ENCODE results near the gene ZNF362. TPM values are rescaled to one million over a fixed set of nuclear protein-coding genes. Genes with fewer than 3 reads are reported as not detected.
A peak's percentile ranks its signal among the peaks of the same experiment; 100 is the strongest.

ZNF362 gene
- total and polyA plus RNA-seq, 7 donors: 6.5 to 20.9 (median 15.2) TPM

DNA sequence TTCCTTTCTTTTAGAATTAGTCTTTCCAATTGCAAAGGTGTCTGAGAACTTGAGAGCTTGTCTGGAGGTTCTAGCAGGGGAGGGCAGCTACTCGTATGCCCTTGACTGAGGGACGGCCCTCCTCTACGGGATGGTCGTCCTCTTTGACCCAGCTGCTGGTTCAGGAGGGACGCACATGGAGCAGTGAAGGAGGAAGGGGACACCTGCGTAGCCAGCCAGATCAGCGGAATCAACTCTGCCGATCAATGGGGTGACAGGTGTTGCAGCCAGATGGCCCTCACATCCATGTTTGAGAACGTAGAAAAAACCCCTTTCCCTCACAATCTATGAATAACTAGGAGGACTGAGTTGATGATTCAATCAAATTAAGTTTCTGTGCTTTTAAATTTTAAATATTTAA, 80.3 kb downstream of the ZNF362 start:
- Histone ChIP-seq H3K4me1 (peaks cover 100% of the 10 kb centered on the region), H3K4me3 (no peak overlapping the region), H3K36me3 (ENCODE audit: insufficient read depth in 1 of 2, low read depth in 1 of 2) (peaks cover 11 to 37% of the 10 kb centered on the region in 2 donors), H3K27ac (peak overlapping the region; percentile 98), H3K9me3 (no peaks in the 10 kb centered on the region), H3K27me3 (ENCODE audit: insufficient read depth in 3 of 3, low read length in 2 of 3) (no peaks in the 10 kb centered on the region)
- no peak for DNase-seq
- 46 to 48% (median 48%) methylated on average over 9 of the region's 9 CpGs for WGBS, 3 donors
- TF ChIP-seq, protein P1, sequence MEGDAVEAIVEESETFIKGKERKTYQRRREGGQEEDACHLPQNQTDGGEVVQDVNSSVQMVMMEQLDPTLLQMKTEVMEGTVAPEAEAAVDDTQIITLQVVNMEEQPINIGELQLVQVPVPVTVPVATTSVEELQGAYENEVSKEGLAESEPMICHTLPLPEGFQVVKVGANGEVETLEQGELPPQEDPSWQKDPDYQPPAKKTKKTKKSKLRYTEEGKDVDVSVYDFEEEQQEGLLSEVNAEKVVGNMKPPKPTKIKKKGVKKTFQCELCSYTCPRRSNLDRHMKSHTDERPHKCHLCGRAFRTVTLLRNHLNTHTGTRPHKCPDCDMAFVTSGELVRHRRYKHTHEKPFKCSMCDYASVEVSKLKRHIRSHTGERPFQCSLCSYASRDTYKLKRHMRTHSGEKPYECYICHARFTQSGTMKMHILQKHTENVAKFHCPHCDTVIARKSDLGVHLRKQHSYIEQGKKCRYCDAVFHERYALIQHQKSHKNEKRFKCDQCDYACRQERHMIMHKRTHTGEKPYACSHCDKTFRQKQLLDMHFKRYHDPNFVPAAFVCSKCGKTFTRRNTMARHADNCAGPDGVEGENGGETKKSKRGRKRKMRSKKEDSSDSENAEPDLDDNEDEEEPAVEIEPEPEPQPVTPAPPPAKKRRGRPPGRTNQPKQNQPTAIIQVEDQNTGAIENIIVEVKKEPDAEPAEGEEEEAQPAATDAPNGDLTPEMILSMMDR (IDR thresholded peaks at IDR 0.05): no peak
- intact Hi-C loops (cut with DNase I): no loop called here
- no peak for ATAC-seq

DNA sequence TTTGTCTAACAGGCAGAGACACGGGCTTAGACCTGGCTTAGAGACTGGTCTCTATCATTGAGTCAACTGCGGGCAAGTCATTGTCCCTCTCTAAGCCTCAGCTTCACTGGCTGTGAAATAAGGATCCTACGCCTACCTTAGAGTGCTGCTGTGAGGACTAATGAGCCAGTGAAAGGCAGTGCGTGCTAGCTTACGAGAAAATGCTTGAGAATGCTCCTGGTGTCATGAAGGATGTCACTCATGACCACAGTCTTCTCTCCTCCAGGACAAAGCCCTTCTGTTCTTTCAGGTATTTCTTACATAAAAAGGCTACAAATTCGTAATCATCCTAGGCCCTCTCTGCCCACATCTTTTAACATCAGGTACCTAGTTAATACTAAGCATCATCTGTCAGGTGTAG, 81.1 kb downstream of the ZNF362 start:
- TF ChIP-seq, protein P1 (IDR thresholded peaks at IDR 0.05): no peak
- Histone ChIP-seq H3K4me1 (peaks cover 100% of the 10 kb centered on the region), H3K4me3 (peak overlapping the region; percentile 55)

DNA sequence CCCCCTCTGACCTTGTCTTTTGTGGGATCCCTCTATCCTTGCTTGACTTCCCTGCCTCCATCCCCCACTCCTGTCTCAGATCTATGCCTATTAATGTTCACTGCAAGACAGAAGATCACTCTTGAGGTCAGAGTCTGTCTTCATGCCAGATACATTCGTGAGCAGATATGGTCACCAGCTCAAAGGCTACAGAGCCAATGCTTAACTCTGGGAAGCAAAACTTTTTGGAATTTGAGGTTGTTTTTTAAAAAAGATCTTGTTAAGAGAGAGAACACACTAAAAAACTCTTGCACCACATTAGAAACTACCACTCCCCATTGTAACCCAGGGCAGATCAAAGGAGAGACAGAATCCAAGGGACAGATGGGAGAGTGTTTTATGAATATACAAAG, 81.8 kb downstream of the ZNF362 start:
- intact Hi-C loops (cut with DNase I): no loop called here
- H3K4me3 ChIP-seq: peak overlapping the region; percentile 55

More for the DNA sequence above, 81.1 kb downstream of the ZNF362 start:
- Histone ChIP-seq H3K27ac (peak overlapping the region; percentile 98), H3K9me3 (no peaks in the 10 kb centered on the region), H3K27me3 (ENCODE audit: insufficient read depth in 3 of 3, low read length in 2 of 3) (no peaks in the 10 kb centered on the region), H3K36me3 (ENCODE audit: insufficient read depth in 1 of 2, low read depth in 1 of 2) (peaks cover 8 to 33% of the 10 kb centered on the region in 2 donors)
- 75 to 92% (median 91%) methylated on average over 6 of the region's 6 CpGs for WGBS, 3 donors
- intact Hi-C loops (cut with DNase I): no loop called here
- DNase-seq (no peak), ATAC-seq (no peak)

DNA sequence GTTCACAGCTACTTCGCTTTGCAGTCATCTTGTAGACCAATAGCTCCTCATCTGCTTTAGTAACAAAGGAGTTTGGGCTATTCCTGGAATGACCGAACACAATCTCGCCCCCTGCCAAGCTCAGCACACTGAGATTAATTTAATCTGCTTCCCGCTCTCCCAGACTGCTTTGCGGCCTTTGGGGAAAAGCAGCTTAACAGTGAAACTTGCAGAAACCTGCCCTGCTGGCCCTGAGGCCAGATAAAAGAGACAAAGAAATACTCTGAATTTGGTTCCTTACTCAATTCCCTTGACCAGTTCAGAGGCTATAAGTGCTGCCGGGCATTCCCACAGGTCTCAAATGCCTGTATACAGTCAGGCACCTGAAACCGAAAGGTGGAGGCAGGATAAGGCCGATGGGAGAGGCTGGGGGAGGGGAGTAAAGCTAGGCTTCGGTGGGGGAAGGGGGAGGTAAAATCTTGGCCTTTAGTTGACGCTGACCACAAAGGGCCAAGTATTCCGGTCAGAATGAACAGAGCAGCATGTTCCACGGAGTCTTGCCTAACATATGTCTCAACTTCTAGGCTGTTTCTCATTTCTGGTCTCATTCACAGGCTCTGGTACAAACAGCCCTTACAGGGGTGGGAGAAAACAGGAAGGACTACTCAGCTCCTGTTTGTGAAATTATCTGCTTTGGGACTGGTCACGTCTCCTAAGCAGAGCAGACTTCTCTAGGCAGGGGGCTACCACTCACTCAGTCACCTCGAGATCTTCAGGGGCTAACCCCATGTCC, 82.3 kb downstream of the ZNF362 start:
- TF ChIP-seq, protein P1 (IDR thresholded peaks at IDR 0.05): no peak
- WGBS, 3 donors: 18 to 23% (median 20%) methylated on average over 14 of the region's 14 CpGs
- DNase-seq (peak; percentile 63 to 76), ATAC-seq (peak; percentile 56 to 68 (median 66))
- no peaks in the 10 kb centered on the region for H3K27me3 ChIP-seq (ENCODE audit: insufficient read depth in 3 of 3, low read length in 2 of 3)
- intact Hi-C loops (cut with DNase I): no loop called here
- H3K36me3 ChIP-seq (ENCODE audit: insufficient read depth in 1 of 2, low read depth in 1 of 2): peaks cover 5 to 26% of the 10 kb centered on the region in 2 donors
- no peaks in the 10 kb centered on the region for H3K9me3 ChIP-seq
- H3K27ac ChIP-seq: peak overlapping the region; percentile 98
- peaks cover 100% of the 10 kb centered on the region for H3K4me1 ChIP-seq
- peak overlapping the region; percentile 55 for H3K4me3 ChIP-seq

More for the DNA sequence above, 81.8 kb downstream of the ZNF362 start:
- DNase-seq (no peak), ATAC-seq (peak; percentile 18 to 51 (median 38))
- H3K27ac ChIP-seq: peak overlapping the region; percentile 98
- H3K36me3 ChIP-seq (ENCODE audit: insufficient read depth in 1 of 2, low read depth in 1 of 2): peaks cover 4 to 29% of the 10 kb centered on the region in 2 donors
- TF ChIP-seq, protein P1 (IDR thresholded peaks at IDR 0.05): no peak
- H3K9me3 ChIP-seq: no peaks in the 10 kb centered on the region
- H3K4me1 ChIP-seq: peaks cover 100% of the 10 kb centered on the region
- 3 to 11% (median 5%) methylated on average over 1 of the region's 1 CpG for WGBS, 3 donors
- H3K27me3 ChIP-seq (ENCODE audit: insufficient read depth in 3 of 3, low read length in 2 of 3): no peaks in the 10 kb centered on the region

All from psoas muscle (tissue), 8 donors.